A673 (cell line): Measurements from ENCODE around the gene PACS2.

ENCODE experiments used
- EZH2 ChIP-seq: fragments of 200-600 bp; sonication (generic); IDR thresholded peaks from 2 replicates; pipeline ENCODE4 v1.6.1; 2017; ENCODE audit warnings: borderline replicate concordance, low read depth, mild to moderate bottlenecking, mixed read lengths, antibody characterized with exemption, low read length; ENCODE audit not compliant: poor library complexity, severe bottlenecking
- TF ChIP-seq, protein P1 (sequence below): fragments of 300-800, 200-600 bp; sonication (generic); conservative IDR thresholded peaks from 2 replicates; pipeline ENCODE4 v1.5.1; 2017; ENCODE audit warnings: low read depth, mild to moderate bottlenecking, antibody characterized with exemption, low read length, moderate library complexity, mixed read lengths

DNA sequence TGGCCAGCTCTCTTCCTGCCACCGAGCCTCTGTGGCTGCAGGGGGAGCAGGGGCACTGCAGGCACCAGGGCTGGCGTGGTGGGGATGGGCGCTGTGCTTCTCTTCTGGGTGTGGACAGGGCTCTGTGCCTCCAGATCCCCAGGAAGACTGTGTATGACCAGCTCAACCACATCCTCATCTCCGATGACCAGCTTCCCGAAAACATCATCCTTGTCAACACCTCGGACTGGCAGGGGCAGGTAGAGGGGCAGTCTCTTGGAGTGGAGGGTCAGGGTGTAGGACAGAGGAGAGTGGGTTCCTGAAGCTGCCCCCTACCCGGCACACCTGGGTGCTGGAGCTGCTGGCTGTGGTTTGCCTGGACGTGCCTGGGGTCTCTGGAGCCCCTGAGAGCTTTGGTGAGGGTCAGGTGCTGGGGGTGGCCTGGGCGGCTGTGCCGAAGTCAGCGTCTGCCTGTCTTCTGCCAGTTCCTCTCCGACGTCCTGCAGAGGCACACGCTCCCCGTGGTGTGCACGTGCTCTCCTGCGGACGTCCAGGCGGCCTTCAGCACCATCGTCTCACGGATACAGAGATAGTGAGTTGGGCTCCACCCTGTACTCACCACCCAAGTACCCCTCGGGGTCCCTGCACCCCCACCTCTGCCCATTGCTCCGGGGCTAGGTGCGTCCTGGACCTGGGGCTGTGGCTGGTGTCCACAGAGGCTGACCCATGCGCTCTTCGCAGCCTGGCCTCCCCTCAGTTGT lies 68.0 kb downstream of the PACS2 start:
- TF ChIP-seq, protein P1, sequence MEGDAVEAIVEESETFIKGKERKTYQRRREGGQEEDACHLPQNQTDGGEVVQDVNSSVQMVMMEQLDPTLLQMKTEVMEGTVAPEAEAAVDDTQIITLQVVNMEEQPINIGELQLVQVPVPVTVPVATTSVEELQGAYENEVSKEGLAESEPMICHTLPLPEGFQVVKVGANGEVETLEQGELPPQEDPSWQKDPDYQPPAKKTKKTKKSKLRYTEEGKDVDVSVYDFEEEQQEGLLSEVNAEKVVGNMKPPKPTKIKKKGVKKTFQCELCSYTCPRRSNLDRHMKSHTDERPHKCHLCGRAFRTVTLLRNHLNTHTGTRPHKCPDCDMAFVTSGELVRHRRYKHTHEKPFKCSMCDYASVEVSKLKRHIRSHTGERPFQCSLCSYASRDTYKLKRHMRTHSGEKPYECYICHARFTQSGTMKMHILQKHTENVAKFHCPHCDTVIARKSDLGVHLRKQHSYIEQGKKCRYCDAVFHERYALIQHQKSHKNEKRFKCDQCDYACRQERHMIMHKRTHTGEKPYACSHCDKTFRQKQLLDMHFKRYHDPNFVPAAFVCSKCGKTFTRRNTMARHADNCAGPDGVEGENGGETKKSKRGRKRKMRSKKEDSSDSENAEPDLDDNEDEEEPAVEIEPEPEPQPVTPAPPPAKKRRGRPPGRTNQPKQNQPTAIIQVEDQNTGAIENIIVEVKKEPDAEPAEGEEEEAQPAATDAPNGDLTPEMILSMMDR, result no peak
- TF ChIP-seq EZH2, result no peak
